HCT116 (cell line): ENCODE results near the gene TRA2A. TPM values are rescaled to one million over a fixed set of nuclear protein-coding genes. Genes with fewer than 3 reads are reported as not detected.

Source experiments
- ATAC-seq: fragments of 200-7000 bp; cut with Tn5 transposase; 2 replicates; pipeline ENCODE4 v1.9.1; 2020; ENCODE audit warnings: mild to moderate bottlenecking, moderate library complexity
- BruUV-seq: library from RNA; stranded (reverse); fragments of 400-500 nt; replicated peaks from 2 replicates; lab custom pipeline; 2021; lab: Mats Ljungman, UMichigan
- CTCF ChIA-PET: fragments of 300-600 bp; sonication (Branson Sonifier 250); formaldehyde crosslinking; loops from one replicate; lab custom pipeline; 2021; ENCODE audit warnings: antibody characterized with exemption; lab: Charles Lee
- POLR2A ChIA-PET: fragments of 300-600, 350-600 bp; sonication (Branson Sonifier 250); formaldehyde crosslinking; loops from one replicate; lab custom pipeline; 2021; ENCODE audit warnings: antibody characterized with exemption; lab: Charles Lee
- RAD21 ChIA-PET, 2 experiments: fragments of 300-600 bp; sonication (Branson Sonifier 250); formaldehyde crosslinking; loops; one replicate each; lab custom pipeline; 2023; ENCODE audit warnings: low total read pairs in 2 of 2; ENCODE audit not compliant: uncharacterized antibody in 2 of 2, unreplicated experiment in 2 of 2, low non-redundant PET in 1 of 2; lab: Charles Lee
- DNase-seq: peaks from one replicate; pipeline ENCODE4 v3.0.0-alpha.2; 2010; ENCODE audit warnings: low read depth, low spot score
- H2AFZ ChIP-seq: fragments of 200-600 bp; shearing (Covaris generic), sonication (generic); 2 replicates; pipeline ENCODE4 v1.6.1; 2017; ENCODE audit warnings: low read depth, mixed run types, mixed read lengths, antibody characterized with exemption, low read length; ENCODE audit not compliant: poor library complexity, severe bottlenecking
- H3K27ac ChIP-seq: 2 replicates; pipeline ENCODE4 v1.5.1; 2012; ENCODE audit warnings: low read depth, low read length
- H3K27me3 ChIP-seq: fragments of 200-600 bp; sonication (generic); 2 replicates; pipeline ENCODE4 v1.6.1; 2016; ENCODE audit warnings: mixed run types, low read length, mixed read lengths; ENCODE audit not compliant: insufficient read depth
- H3K36me3 ChIP-seq, 2 experiments: fragments of 200-500 bp in 1 of 2; fragments of 200-600 bp in 1 of 2; sonication (Bioruptor generic) in 1 of 2; sonication (generic) in 1 of 2; 2 replicates each; pipeline versions ENCODE4 v1.5.1 to v1.6.1; 2014 to 2016; ENCODE audit warnings: low read length in 2 of 2, inconsistent platforms in 1 of 2, mixed read lengths in 1 of 2, mixed run types in 1 of 2; ENCODE audit not compliant: insufficient read depth in 2 of 2, control insufficient read depth in 1 of 2
- H3K4me1 ChIP-seq, 2 experiments: fragments of 200-600 bp in 1 of 2; sonication (generic) in 1 of 2; 2 replicates each; pipeline versions ENCODE4 v1.5.1 to v1.6.1; 2012 to 2017; ENCODE audit warnings: low read length in 2 of 2, inconsistent platforms in 1 of 2, mild to moderate bottlenecking in 1 of 2, mixed read lengths in 1 of 2, mixed run types in 1 of 2, moderate library complexity in 1 of 2; ENCODE audit not compliant: insufficient read depth in 2 of 2, control insufficient read depth in 1 of 2
- H3K4me2 ChIP-seq: fragments of 200-600 bp; sonication (generic); 2 replicates; pipeline ENCODE4 v1.6.1; 2017; ENCODE audit warnings: mixed run types, low read length, mixed read lengths
- H3K4me3 ChIP-seq, 2 experiments: fragments of 200-600 bp in 1 of 2; sonication (generic) in 1 of 2; replicated peaks in 1 of 2; 2 replicates each; pipeline ENCODE4 v1.5.1; 2011 to 2016; ENCODE audit warnings: low read length in 2 of 2, control low read depth in 1 of 2, low read depth in 1 of 2, mild to moderate bottlenecking in 1 of 2, mixed read lengths in 1 of 2, mixed run types in 1 of 2
- H3K79me2 ChIP-seq: fragments of 200-600 bp; sonication (generic); 2 replicates; pipeline ENCODE4 v1.6.1; 2017; ENCODE audit warnings: mild to moderate bottlenecking, mixed run types, low read length, moderate library complexity, mixed read lengths; ENCODE audit not compliant: insufficient read depth
- H3K9ac ChIP-seq: fragments of 200-600 bp; sonication (generic); 2 replicates; pipeline ENCODE4 v1.6.1; 2016; ENCODE audit warnings: low read length, mixed read lengths
- H3K9me2 ChIP-seq: fragments of 200-600 bp; sonication (generic), shearing (Covaris generic); 2 replicates; pipeline ENCODE4 v1.6.1; 2017; ENCODE audit warnings: mixed run types, mild to moderate bottlenecking, moderate library complexity; ENCODE audit not compliant: insufficient read depth
- H3K9me3 ChIP-seq, 2 experiments: fragments of 200-500 bp in 1 of 2; fragments of 200-600 bp in 1 of 2; sonication (Bioruptor generic) in 1 of 2; sonication (generic) in 1 of 2; 2 replicates each; pipeline ENCODE4 v1.6.1; 2014 to 2017; ENCODE audit warnings: low read length in 2 of 2, mixed read lengths in 2 of 2, inconsistent platforms in 1 of 2, low read depth in 1 of 2, mild to moderate bottlenecking in 1 of 2, mixed run types in 1 of 2, moderate library complexity in 1 of 2; ENCODE audit not compliant: control insufficient read depth in 1 of 2, insufficient read depth in 1 of 2
- H4K20me1 ChIP-seq: fragments of 200-600 bp; sonication (generic), shearing (Covaris generic); 2 replicates; pipeline ENCODE4 v1.6.1; 2017; ENCODE audit warnings: mixed run types, mild to moderate bottlenecking, moderate library complexity; ENCODE audit not compliant: insufficient read depth
- CTCF ChIP-seq, 3 experiments: fragments of 200-600 bp in 1 of 3; sonication (generic) in 1 of 3; IDR thresholded peaks in 2 of 3; conservative IDR thresholded peaks in 1 of 3; 2 replicates each; pipeline ENCODE4 v1.5.1; 2012 to 2017; ENCODE audit warnings: low read depth in 2 of 3, low read length in 2 of 3, antibody characterized with exemption in 1 of 3, borderline replicate concordance in 1 of 3, control low read depth in 1 of 3, mild to moderate bottlenecking in 1 of 3, mixed read lengths in 1 of 3, mixed run types in 1 of 3, moderate library complexity in 1 of 3; ENCODE audit not compliant: insufficient read depth in 1 of 3
- EZH2phosphoT487 ChIP-seq: fragments of 200-600 bp; IDR thresholded peaks from 2 replicates; pipeline ENCODE4 v1.6.1; 2018; ENCODE audit warnings: antibody characterized with exemption, borderline replicate concordance
- JUND ChIP-seq: IDR thresholded peaks from 2 replicates; pipeline ENCODE4 v1.6.1; 2012
- POLR2A ChIP-seq: IDR thresholded peaks from 2 replicates; pipeline ENCODE4 v1.7.0; 2011; ENCODE audit warnings: borderline replicate concordance; ENCODE audit not compliant: insufficient read depth, insufficient read length; ENCODE audit errors: extremely low read depth
- REST ChIP-seq: IDR thresholded peaks from 2 replicates; pipeline ENCODE4 v1.6.1; 2012; ENCODE audit warnings: low read depth
- SIN3A ChIP-seq: IDR thresholded peaks from 2 replicates; pipeline ENCODE4 v1.6.1; 2012; ENCODE audit warnings: low read depth
- SP1 ChIP-seq: IDR thresholded peaks from 2 replicates; pipeline ENCODE4 v1.6.1; 2012; ENCODE audit warnings: low read depth
- TCF7L2 ChIP-seq: IDR thresholded peaks from 2 replicates; pipeline ENCODE4 v1.7.0; 2011; ENCODE audit warnings: borderline replicate concordance, inconsistent platforms; ENCODE audit not compliant: insufficient read depth, insufficient read length; ENCODE audit errors: extremely low read depth
- YY1 ChIP-seq: IDR thresholded peaks from 2 replicates; pipeline ENCODE4 v1.6.1; 2011; ENCODE audit warnings: low read length, low read depth, moderate library complexity, mild to moderate bottlenecking; ENCODE audit not compliant: insufficient replicate concordance; ENCODE audit errors: extremely low read depth
- intact Hi-C: fragments of 100-400 bp; cut with micrococcal nuclease; formaldehyde crosslinking; loops from 2 replicates; pipeline ENCODE4 v1.10.0; 2022
- total RNA-seq: library from RNA; stranded (reverse); gene quantifications from one replicate; pipeline ENCODE4 v1.2.1, GENCODE V29; 2021; ENCODE audit not compliant: unreplicated experiment

TRA2A gene
- total RNA-seq, 1 experiment from 2014 or later, result 122 TPM

- TF ChIP-seq YY1 (no peak), TCF7L2 (no peak), JUND (no peak), POLR2A (no peak), REST (no peak), SIN3A (no peak), EZH2phosphoT487 (no peak)
Observed at GRCh38 chr7:23538301-23538700, 6.5 kb upstream of the TRA2A start (continued).

GRCh38 chr7:23533238-23533604 lies 1.4 kb upstream of the TRA2A start:
- CTCF ChIA-PET, result interaction anchor here (1.5 to 2.8 kb wide), 2 partner anchors 14 to 260 kb away, joined by 6 to 16 read pairs; no protein-coding TSS in a partner anchor
- no peak for ATAC-seq

More at GRCh38 chr7:23533238-23533604, 1.4 kb upstream of the TRA2A start:
- BruUV-seq, result no TSS peak
- intact Hi-C loops, result loop anchor here (2.0 kb wide), 1 partner anchor 62 kb away; the partner anchor contains the start of gene IGF2BP3
- Histone ChIP-seq H3K27me3 (no peaks in the 10 kb centered on the region), H4K20me1 (peaks cover 32% of the 10 kb centered on the region; the same call in 1 of the 2 replicates), H3K36me3 (no peaks in the 10 kb centered on the region; a peak in 1 of 4 replicates), H2AFZ (no peak overlapping the region), H3K9me2 (no peaks in the 10 kb centered on the region), H3K4me2 (peak overlapping the region; percentile 92; the same call in 1 of the 2 replicates), H3K4me1 (peaks cover 12 to 29% of the 10 kb centered on the region in 2 experiments), H3K4me3 (no peak overlapping the region), H3K9ac (0 out of 2 replicates have a peak overlapping the region, but pooled peaks have one; percentile 99), H3K27ac (peak overlapping the region; percentile 72; the same call in 1 of the 2 replicates), H3K79me2 (peaks cover 36% of the 10 kb centered on the region), H3K9me3 (no peaks in the 10 kb centered on the region)
- TF ChIP-seq CTCF (IDR thresholded peaks at IDR 0.05 in 2 of 3, conservative IDR thresholded peaks at IDR 0.05 in 1 of 3; ENCODE audit: borderline replicate concordance in 1 of 3, insufficient read depth in 1 of 3, low read depth in 2 of 3, low read length in 2 of 3) (peak in 2 of 3 experiments; percentile 15 to 36; a peak in 2 of 6 replicates), SP1 (no peak)
- POLR2A ChIA-PET, result no interaction called here
- no peak for DNase-seq
- RAD21 ChIA-PET, result no interaction called here
